Mesodermal cell (in vitro differentiated cells): ENCODE results near the gene NEURL1B.

ENCODE experiments used
- H3K27ac ChIP-seq: 2 replicates; pipeline ENCODE4 v1.7.0; 2013; ENCODE audit warnings: mild to moderate bottlenecking, low read depth, low read length, moderate library complexity; ENCODE audit not compliant: severe bottlenecking
- H3K36me3 ChIP-seq: 2 replicates; pipeline ENCODE4 v1.7.1; 2013; ENCODE audit warnings: mild to moderate bottlenecking, low read length, moderate library complexity; ENCODE audit not compliant: control insufficient read depth, insufficient read depth
- H3K4me1 ChIP-seq: one replicate; pipeline ENCODE4 v1.7.1; 2013; ENCODE audit warnings: mild to moderate bottlenecking, low read length; ENCODE audit not compliant: insufficient read depth, control insufficient read depth, poor library complexity, severe bottlenecking
- H3K4me3 ChIP-seq: 2 replicates; pipeline ENCODE4 v1.7.0; 2013; ENCODE audit warnings: low read length, control low read depth, mild to moderate bottlenecking; ENCODE audit not compliant: insufficient read depth, poor library complexity, severe bottlenecking; ENCODE audit errors: extremely low read depth
- H3K9me3 ChIP-seq: 2 replicates; pipeline ENCODE4 v1.7.1; 2013; ENCODE audit warnings: mild to moderate bottlenecking, low read length, moderate library complexity; ENCODE audit not compliant: control insufficient read depth
- WGBS, 2 experiments: methylation state at CpG; one replicate each; pipeline ENCODE4 v1.1.5; 2013; ENCODE audit warnings: missing lambda C conversion rate in 2 of 2; ENCODE audit not compliant: insufficient coverage in 2 of 2; 5-methylcytosine and 5-hydroxymethylcytosine counted together

The NEURL1B gene

GRCh38 chr5:172697123-172698121 lies 56.4 kb downstream of the NEURL1B start:
- H3K9me3 ChIP-seq = no peaks in the 10 kb centered on the region
- peaks cover 61% of the 10 kb centered on the region for H3K4me1 ChIP-seq
- H3K36me3 ChIP-seq = no peaks in the 10 kb centered on the region
- H3K4me3 ChIP-seq = peak overlapping the region; percentile 8
- H3K27ac ChIP-seq = no peak overlapping the region
- 26 to 28% methylated on average over 18 to 30 of the region's 36 CpGs for WGBS, 2 experiments

GRCh38 chr5:172699423-172699822 lies 58.4 kb downstream of the NEURL1B start:
- Histone ChIP-seq H3K4me1 (peaks cover 42% of the 10 kb centered on the region), H3K4me3 (no peak overlapping the region), H3K27ac (no peak overlapping the region), H3K9me3 (no peaks in the 10 kb centered on the region), H3K36me3 (no peaks in the 10 kb centered on the region)
- 93 to 100% methylated on average over 2 to 4 of the region's 6 CpGs for WGBS, 2 experiments

DNA sequence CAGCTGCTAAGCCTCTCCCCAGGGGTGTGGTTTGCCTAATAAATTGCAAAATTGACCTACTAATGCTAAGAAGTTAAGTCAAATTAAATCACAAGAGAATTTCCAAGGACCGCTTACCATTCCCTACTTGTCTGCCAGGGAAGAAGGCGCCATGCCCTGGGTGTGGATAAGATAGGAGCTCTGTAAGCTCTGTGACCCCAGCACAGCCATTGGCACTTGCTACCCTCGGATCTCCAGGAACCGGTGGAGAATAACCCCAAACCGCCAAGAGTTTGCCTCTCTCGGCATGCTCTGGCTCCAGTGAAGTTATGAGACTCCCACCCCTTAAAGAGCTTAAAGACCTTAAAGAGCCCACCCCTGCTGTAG lies 58.9 kb downstream of the NEURL1B start:
- H3K36me3 ChIP-seq = no peaks in the 10 kb centered on the region
- H3K4me1 ChIP-seq = peaks cover 39% of the 10 kb centered on the region
- H3K27ac ChIP-seq = no peak overlapping the region
- WGBS, 2 experiments = 27 to 70% methylated on average over 2 to 5 of the region's 6 CpGs
- peak overlapping the region; percentile 5 for H3K4me3 ChIP-seq
- H3K9me3 ChIP-seq = no peaks in the 10 kb centered on the region

GRCh38 chr5:172700365-172701290 lies 59.6 kb downstream of the NEURL1B start:
- Histone ChIP-seq H3K36me3 (no peaks in the 10 kb centered on the region), H3K27ac (no peak overlapping the region), H3K4me1 (peaks cover 35% of the 10 kb centered on the region), H3K4me3 (peak overlapping the region; percentile 5), H3K9me3 (no peaks in the 10 kb centered on the region)
- 11 to 14% methylated on average over 10 of the region's 22 CpGs for WGBS, 2 experiments

DNA sequence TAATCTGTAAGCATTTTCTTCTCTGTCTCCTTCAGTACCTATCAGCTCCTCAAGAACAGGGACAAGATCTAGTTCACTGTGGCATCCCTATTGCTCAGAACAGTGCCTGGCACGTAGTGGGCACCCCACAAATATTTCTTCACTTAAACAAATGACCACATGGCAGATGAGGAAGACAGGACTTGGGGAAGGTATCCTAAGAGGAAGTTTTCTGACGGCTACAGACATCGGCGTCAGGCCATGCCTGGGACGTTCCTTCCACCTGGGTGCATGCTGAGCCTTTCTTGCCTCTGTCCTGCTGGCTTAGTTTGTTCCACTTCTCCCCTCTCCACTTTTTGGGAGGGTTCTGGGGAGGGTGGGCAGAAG lies 60.2 kb downstream of the NEURL1B start:
- no peaks in the 10 kb centered on the region for H3K9me3 ChIP-seq
- no peak overlapping the region for H3K4me3 ChIP-seq
- H3K4me1 ChIP-seq = peaks cover 29% of the 10 kb centered on the region
- no peaks in the 10 kb centered on the region for H3K36me3 ChIP-seq
- 60% methylated on average over 4 of the region's 5 CpGs; no CpG with 5 or more reads in 1 of the 2 experiments for WGBS, 2 experiments
- H3K27ac ChIP-seq = no peak overlapping the region

DNA sequence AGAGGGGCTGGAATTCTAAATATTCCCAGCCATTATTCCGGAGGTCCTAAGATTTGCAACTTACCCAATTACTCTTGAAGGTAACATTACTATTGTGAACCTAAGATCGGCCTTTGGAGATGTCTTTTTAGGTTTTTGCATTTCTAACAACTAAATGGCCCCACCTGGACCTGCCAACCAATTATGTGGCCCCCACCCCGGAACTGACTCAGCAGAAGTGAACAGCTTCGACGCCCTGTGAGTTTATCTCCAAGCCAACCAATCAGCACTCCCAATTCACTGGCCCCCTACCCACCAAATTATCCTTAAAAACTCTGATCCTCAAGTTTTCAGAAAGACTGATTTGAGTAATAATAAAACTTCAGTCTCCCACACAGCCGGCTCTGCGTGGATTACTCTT lies 62.9 kb downstream of the NEURL1B start:
- Histone ChIP-seq H3K9me3 (no peaks in the 10 kb centered on the region), H3K36me3 (no peaks in the 10 kb centered on the region), H3K27ac (no peak overlapping the region), H3K4me1 (peaks cover 15% of the 10 kb centered on the region), H3K4me3 (no peak overlapping the region)
- 79 to 89% methylated on average over 4 to 5 of the region's 7 CpGs for WGBS, 2 experiments

DNA sequence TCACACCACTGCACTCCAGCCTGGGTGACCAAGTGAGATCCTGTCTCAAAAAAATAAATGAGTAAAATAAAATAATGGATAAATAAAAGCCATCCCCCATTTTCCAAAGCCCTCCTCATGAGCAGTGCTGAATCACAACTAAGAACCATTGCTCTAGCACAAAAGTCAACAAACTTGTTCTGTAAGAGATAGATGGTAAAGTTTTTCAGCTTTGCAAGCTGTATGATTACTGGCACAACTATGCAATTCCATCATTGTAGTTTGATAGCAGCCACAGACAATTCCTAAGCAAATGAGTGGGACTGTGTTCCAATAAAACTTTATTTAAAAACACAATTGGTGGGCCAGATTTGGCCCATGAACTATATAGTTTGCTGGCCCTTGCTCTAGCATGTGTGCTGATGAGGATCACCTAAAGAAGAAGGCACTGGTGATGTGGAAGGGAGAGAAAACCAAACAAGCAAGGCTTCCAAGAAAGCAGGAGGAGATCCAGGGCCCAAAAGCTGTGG lies 64.6 kb downstream of the NEURL1B start:
- Histone ChIP-seq H3K4me3 (no peak overlapping the region), H3K4me1 (peaks cover 11% of the 10 kb centered on the region), H3K36me3 (no peaks in the 10 kb centered on the region), H3K27ac (no peak overlapping the region), H3K9me3 (no peaks in the 10 kb centered on the region)

DNA sequence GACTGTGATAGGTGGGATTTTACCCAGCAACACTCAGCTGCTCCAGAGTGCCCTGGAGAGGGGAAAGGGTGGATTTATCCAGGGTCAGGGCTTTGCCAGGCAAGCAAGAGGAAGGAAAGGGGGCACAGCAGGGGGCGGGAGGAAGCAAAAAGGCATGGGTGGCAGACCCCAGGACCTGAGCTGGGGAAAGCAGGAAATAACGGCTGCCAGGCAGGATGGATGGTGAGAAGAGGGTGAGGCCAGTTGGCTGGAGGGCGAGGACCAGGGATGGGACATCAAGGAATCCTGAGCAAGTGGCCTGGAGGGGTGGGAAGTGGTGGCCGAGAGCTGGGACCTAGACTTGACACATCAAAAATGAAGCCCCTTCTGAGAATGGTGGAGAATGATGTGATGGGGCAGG lies 65.7 kb downstream of the NEURL1B start:
- peaks cover under 1% of the 10 kb centered on the region for H3K4me1 ChIP-seq
- H3K36me3 ChIP-seq = no peaks in the 10 kb centered on the region
- 75 to 91% methylated on average over 4 of the region's 4 CpGs for WGBS, 2 experiments

DNA sequence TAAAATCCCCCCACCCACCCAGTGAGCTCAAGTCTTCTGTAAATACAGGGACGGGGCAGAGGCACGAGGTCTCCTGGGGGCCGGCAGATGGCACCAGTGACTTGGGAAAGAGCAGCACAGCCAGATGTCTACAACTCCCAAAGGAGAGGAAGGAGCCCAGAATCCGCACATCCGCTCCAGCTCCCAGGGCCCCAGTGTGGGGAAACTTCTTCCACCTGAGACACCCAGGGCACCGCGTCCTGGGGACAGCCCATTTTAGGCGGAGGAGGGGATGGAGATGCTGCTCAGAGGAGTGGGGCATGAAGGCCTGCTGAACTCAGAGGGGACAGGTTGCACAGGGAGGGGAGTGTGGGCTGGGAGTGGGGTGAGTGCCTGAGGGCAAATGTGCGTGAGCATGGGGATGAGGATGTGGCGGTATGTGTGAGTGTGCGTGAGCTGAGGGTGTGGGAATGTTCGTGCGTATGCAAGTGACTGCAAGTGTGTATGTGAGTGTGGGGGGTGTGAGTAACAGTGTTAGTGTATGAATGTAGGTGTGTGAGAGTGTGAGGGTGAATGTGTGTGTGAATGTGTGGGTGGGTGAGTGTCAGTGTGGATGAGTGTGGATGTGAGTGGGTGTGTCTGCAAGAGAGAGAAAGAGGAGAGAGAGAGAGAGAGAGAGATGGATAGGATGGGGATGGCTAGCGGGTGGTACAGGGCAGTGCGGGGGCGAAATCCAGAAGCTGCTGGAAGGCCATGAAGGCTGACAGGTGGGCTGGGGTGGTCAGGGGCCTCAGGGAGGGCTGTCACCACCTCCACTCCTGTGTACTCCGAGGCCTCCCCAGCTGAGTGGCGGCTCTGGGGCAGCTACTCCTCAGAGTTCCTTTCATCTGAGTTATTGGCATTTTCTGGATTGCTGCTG lies 66.5 kb downstream of the NEURL1B start:
- no peaks in the 10 kb centered on the region for H3K4me1 ChIP-seq
- H3K27ac ChIP-seq = no peak overlapping the region
- no peak overlapping the region for H3K4me3 ChIP-seq
- no peaks in the 10 kb centered on the region for H3K36me3 ChIP-seq
- 64 to 77% methylated on average over 13 to 14 of the region's 18 CpGs for WGBS, 2 experiments
- no peaks in the 10 kb centered on the region for H3K9me3 ChIP-seq

More for the DNA sequence above, 65.7 kb downstream of the NEURL1B start:
- Histone ChIP-seq H3K27ac (no peak overlapping the region), H3K4me3 (no peak overlapping the region), H3K9me3 (no peaks in the 10 kb centered on the region)

DNA sequence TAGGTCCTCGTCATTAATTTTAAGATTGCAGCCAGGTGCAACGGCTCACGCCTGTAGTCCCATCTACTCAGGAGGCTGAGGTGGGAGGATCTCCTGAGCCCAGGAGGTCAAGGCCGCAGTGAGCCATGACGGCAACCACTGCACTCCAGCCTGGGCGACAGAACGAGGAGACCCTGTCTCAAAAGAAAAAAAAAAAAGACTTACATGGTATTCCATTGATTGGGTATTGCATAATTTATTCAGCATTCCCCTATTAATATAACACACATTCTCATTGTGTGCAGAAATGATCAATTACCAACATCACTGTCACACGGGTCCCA lies 67.1 kb downstream of the NEURL1B start:
- no peaks in the 10 kb centered on the region for H3K9me3 ChIP-seq
- WGBS, 2 experiments = 80 to 96% methylated on average over 3 of the region's 8 CpGs
- H3K36me3 ChIP-seq = no peaks in the 10 kb centered on the region

More for the DNA sequence above, 67.1 kb downstream of the NEURL1B start:
- no peak overlapping the region for H3K27ac ChIP-seq
- H3K4me3 ChIP-seq = no peak overlapping the region
- H3K4me1 ChIP-seq = no peaks in the 10 kb centered on the region
